ENCODE measurements around the gene DUS1L.

DNA sequence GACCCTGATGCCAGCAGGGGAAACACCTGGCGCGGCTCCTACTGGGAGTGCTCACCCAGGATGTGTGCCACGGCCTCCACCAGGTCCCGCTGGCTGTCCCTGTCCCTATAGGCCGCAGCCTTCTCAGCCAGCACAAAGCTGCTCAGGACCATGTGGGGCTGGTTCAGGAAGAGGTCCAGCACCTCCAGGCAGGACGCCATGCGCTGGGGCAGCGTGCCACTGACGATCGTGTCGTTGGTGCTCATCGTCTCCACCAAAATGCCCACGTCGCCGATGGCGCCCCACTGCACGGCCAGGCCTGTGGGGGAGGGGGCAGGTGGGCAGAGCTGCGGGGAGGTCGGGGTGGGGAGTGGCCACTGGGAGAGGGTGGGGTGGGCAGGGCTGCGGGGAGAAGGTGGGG, 15.9 kb upstream of the DUS1L start:
- TF ChIP-seq POLR2A (IDR thresholded peaks at IDR 0.05), result no peak
- TF ChIP-seq, protein P1, sequence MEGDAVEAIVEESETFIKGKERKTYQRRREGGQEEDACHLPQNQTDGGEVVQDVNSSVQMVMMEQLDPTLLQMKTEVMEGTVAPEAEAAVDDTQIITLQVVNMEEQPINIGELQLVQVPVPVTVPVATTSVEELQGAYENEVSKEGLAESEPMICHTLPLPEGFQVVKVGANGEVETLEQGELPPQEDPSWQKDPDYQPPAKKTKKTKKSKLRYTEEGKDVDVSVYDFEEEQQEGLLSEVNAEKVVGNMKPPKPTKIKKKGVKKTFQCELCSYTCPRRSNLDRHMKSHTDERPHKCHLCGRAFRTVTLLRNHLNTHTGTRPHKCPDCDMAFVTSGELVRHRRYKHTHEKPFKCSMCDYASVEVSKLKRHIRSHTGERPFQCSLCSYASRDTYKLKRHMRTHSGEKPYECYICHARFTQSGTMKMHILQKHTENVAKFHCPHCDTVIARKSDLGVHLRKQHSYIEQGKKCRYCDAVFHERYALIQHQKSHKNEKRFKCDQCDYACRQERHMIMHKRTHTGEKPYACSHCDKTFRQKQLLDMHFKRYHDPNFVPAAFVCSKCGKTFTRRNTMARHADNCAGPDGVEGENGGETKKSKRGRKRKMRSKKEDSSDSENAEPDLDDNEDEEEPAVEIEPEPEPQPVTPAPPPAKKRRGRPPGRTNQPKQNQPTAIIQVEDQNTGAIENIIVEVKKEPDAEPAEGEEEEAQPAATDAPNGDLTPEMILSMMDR (IDR thresholded peaks at IDR 0.05), result no peak
- no peak for TF ChIP-seq POLR2AphosphoS5 (IDR thresholded peaks at IDR 0.05)

Measured in stomach (tissue), 4 donors.